CD4-positive, alpha-beta memory T cell (primary cell): Measurements from ENCODE around the gene SLC35F6. TPM values are rescaled to one million over a fixed set of nuclear protein-coding genes. Genes with fewer than 3 reads are reported as not detected.
"Not testable (repeated sequence)": the region's sequence is repeated elsewhere in the genome, so short reads cannot be mapped to it uniquely, and the experiment has no call there.

Experiments
- CTCF ChIA-PET: fragments of 350-600 bp; sonication (Branson Sonifier 250); formaldehyde crosslinking; loops from one replicate; lab custom pipeline; 2021; ENCODE audit warnings: inconsistent platforms; ENCODE audit not compliant: partially characterized antibody; lab: Charles Lee
- POLR2A ChIA-PET: fragments of 350-600 bp; sonication (Branson Sonifier 250); formaldehyde crosslinking; loops from one replicate; lab custom pipeline; 2021; ENCODE audit not compliant: partially characterized antibody; lab: Charles Lee
- DNase-seq, 5 donors: peaks; one replicate each; pipeline versions ENCODE4 v3.0.0 to v3.0.0-alpha.2; 2020 to 2022; ENCODE audit warnings: mixed read lengths in 1 of 5
- H3K27ac ChIP-seq: one replicate; pipeline ENCODE4 v1.7.0; 2013; ENCODE audit warnings: low read depth, low read length
- H3K27me3 ChIP-seq: 2 replicates; pipeline ENCODE4 v1.7.0; 2013; ENCODE audit warnings: mild to moderate bottlenecking, low read length, moderate library complexity; ENCODE audit not compliant: insufficient read depth
- H3K36me3 ChIP-seq: 2 replicates; pipeline ENCODE4 v1.7.0; 2013; ENCODE audit warnings: mild to moderate bottlenecking, low read length, moderate library complexity; ENCODE audit not compliant: insufficient read depth
- H3K4me1 ChIP-seq: 2 replicates; pipeline ENCODE4 v1.7.0; 2013; ENCODE audit warnings: mild to moderate bottlenecking, low read length, moderate library complexity; ENCODE audit not compliant: insufficient read depth
- H3K4me3 ChIP-seq, 2 donors: one replicate each; pipeline ENCODE4 v1.7.0; 2013; ENCODE audit warnings: low read length in 2 of 2, mild to moderate bottlenecking in 1 of 2
- H3K9me3 ChIP-seq, 2 donors: one replicate each; pipeline ENCODE4 v1.7.0; 2013; ENCODE audit warnings: low read length in 2 of 2, control low read depth in 1 of 2; ENCODE audit not compliant: control insufficient read depth in 1 of 2
- H3K27ac Mint-ChIP-seq, 7 donors: one replicate each; pipeline ENCODE4 v1.8.0; 2020 to 2021; ENCODE audit warnings: mixed read lengths in 7 of 7, mild to moderate bottlenecking in 6 of 7, inconsistent platforms in 3 of 7, moderate library complexity in 3 of 7
- H3K27me3 Mint-ChIP-seq, 2 donors: one replicate each; pipeline ENCODE4 v1.8.0; 2020 to 2021; ENCODE audit warnings: mixed read lengths in 2 of 2
- H3K36me3 Mint-ChIP-seq, 2 donors: one replicate each; pipeline ENCODE4 v1.8.0; 2020 to 2021; ENCODE audit warnings: mixed read lengths in 2 of 2, inconsistent platforms in 1 of 2, mild to moderate bottlenecking in 1 of 2
- H3K4me1 Mint-ChIP-seq, 4 donors: one replicate each; pipeline ENCODE4 v1.8.0; 2020 to 2021; ENCODE audit warnings: mixed read lengths in 4 of 4, mild to moderate bottlenecking in 1 of 4
- H3K4me3 Mint-ChIP-seq, 8 donors: one replicate each; pipeline ENCODE4 v1.8.0; 2020 to 2021; ENCODE audit warnings: mixed read lengths in 8 of 8, mild to moderate bottlenecking in 7 of 8, moderate library complexity in 6 of 8, inconsistent platforms in 3 of 8
- H3K9me3 Mint-ChIP-seq, 8 donors: one replicate each; pipeline ENCODE4 v1.8.0; 2020 to 2021; ENCODE audit warnings: mixed read lengths in 8 of 8, mild to moderate bottlenecking in 5 of 8, inconsistent platforms in 3 of 8, moderate library complexity in 1 of 8
- intact Hi-C: fragments of 100-400 bp; cut with micrococcal nuclease; formaldehyde crosslinking; loops from one replicate; pipeline ENCODE4 v1.15.1; 2023
- polyA plus RNA-seq, 2 donors: library from polyadenylated mRNA; unstranded; fragments of 300-500 nt; fragmentation: Illumina TruSeq; gene quantifications; one replicate each; pipeline ENCODE4 v1.2.3, GENCODE V29; 2021
- total RNA-seq, 2 experiments: library from RNA; stranded (reverse); gene quantifications; one replicate each; pipeline ENCODE4 v1.2.3, GENCODE V29; 2021

SLC35F6 gene
- total and polyA plus RNA-seq, 4 experiments from 2014 or later, result 4.8 to 22.2 (median 13.5) TPM

- Mint-ChIP-seq H3K36me3 (no peaks in the 10 kb centered on the region), H3K4me1 (peaks cover 0 to 2% (median under 1%) of the 10 kb centered on the region in 4 donors), H3K27ac (no peak overlapping the region), H3K4me3 (no peak overlapping the region), H3K27me3 (no peaks in the 10 kb centered on the region), H3K9me3 (no peaks in the 10 kb centered on the region)
- ChIA-PET POLR2A (interaction anchor here (0.5 kb wide), 1 partner anchor 27 kb away, joined by 5 read pairs; no protein-coding TSS in a partner anchor), CTCF (interaction anchor here (0.8 to 6.1 kb wide), 17 partner anchors 9 to 147 kb away, joined by 3 to 43 read pairs (median 5); partner anchors contain the start of genes CENPA and SLC35F6)
- Histone ChIP-seq H3K27ac (no peak overlapping the region), H3K9me3 (no peaks in the 10 kb centered on the region), H3K4me3 (no peak overlapping the region), H3K36me3 (no peaks in the 10 kb centered on the region), H3K4me1 (no peaks in the 10 kb centered on the region), H3K27me3 (no peaks in the 10 kb centered on the region)
- intact Hi-C loops, result loop anchor here (10.0 kb wide), 1 partner anchor 241 kb away; no protein-coding TSS in a partner anchor
- DNase-seq, result peak; percentile 56 to 68 (median 59)
Observed at GRCh38 chr2:26745609-26746327, 18.3 kb upstream of the SLC35F6 start.

GRCh38 chr2:26746934-26747333, 17.1 kb upstream of the SLC35F6 start:
- no peak for DNase-seq
- H3K27me3 ChIP-seq, result no peaks in the 10 kb centered on the region
- no peak overlapping the region for H3K4me3 ChIP-seq
- no peaks in the 10 kb centered on the region for H3K36me3 ChIP-seq
- H3K4me1 Mint-ChIP-seq, result no peaks in the 10 kb centered on the region
- no peaks in the 10 kb centered on the region for H3K36me3 Mint-ChIP-seq
- ChIA-PET POLR2A (no interaction called here), CTCF (interaction anchor here (1.1 to 6.1 kb wide), 6 partner anchors 8 to 484 kb away, joined by 3 to 43 read pairs (median 20); no protein-coding TSS in a partner anchor)
- no peaks in the 10 kb centered on the region for H3K27me3 Mint-ChIP-seq
- H3K9me3 ChIP-seq, result no peaks in the 10 kb centered on the region
- peaks cover 0 to 2% (median 0%) of the 10 kb centered on the region in 8 donors for H3K9me3 Mint-ChIP-seq
- H3K27ac Mint-ChIP-seq, result no peak overlapping the region
- no peak overlapping the region for H3K4me3 Mint-ChIP-seq
- intact Hi-C loops, result loop anchor here (10.0 kb wide), 1 partner anchor 242 kb away; no protein-coding TSS in a partner anchor
- no peaks in the 10 kb centered on the region for H3K4me1 ChIP-seq
- no peak overlapping the region for H3K27ac ChIP-seq

- H3K4me3 ChIP-seq, H3K36me3 Mint-ChIP-seq, H3K4me3 Mint-ChIP-seq, H3K27me3 ChIP-seq, CTCF ChIA-PET, H3K4me1 ChIP-seq, H3K9me3 ChIP-seq, H3K4me1 Mint-ChIP-seq, DNase-seq, H3K9me3 Mint-ChIP-seq, H3K27ac ChIP-seq, H3K27ac Mint-ChIP-seq, H3K27me3 Mint-ChIP-seq, POLR2A ChIA-PET, H3K36me3 ChIP-seq: not testable (repeated sequence)
- intact Hi-C loops, result loop anchor here (10.0 kb wide), 1 partner anchor 245 kb away; no protein-coding TSS in a partner anchor
Observed at GRCh38 chr2:26749787-26750420, 14.2 kb upstream of the SLC35F6 start.

GRCh38 chr2:26750467-26750866, 13.6 kb upstream of the SLC35F6 start:
- POLR2A ChIA-PET, H3K9me3 ChIP-seq, H3K36me3 ChIP-seq, DNase-seq, H3K4me1 ChIP-seq, H3K27me3 Mint-ChIP-seq, H3K4me1 Mint-ChIP-seq, H3K36me3 Mint-ChIP-seq, intact Hi-C loops, H3K9me3 Mint-ChIP-seq, H3K4me3 ChIP-seq, H3K27me3 ChIP-seq, H3K27ac ChIP-seq, CTCF ChIA-PET, H3K4me3 Mint-ChIP-seq: not testable (repeated sequence)
- peak overlapping the region in 1 of 7 donors; percentile 13 for H3K27ac Mint-ChIP-seq

GRCh38 chr2:26752656-26753055, 11.4 kb upstream of the SLC35F6 start:
- H3K4me1 Mint-ChIP-seq, result no peaks in the 10 kb centered on the region
- POLR2A ChIA-PET, result no interaction called here
- H3K4me3 ChIP-seq, result no peak overlapping the region
- intact Hi-C loops, result no loop called here
- H3K4me1 ChIP-seq, result no peaks in the 10 kb centered on the region
- CTCF ChIA-PET, result interaction anchor here (6.8 kb wide), 1 partner anchor 8 kb away, joined by 40 read pairs; no protein-coding TSS in a partner anchor
- H3K36me3 Mint-ChIP-seq, result no peaks in the 10 kb centered on the region
- H3K27ac Mint-ChIP-seq, result no peak overlapping the region
- H3K27ac ChIP-seq, result no peak overlapping the region
- H3K9me3 ChIP-seq, result no peaks in the 10 kb centered on the region
- H3K36me3 ChIP-seq, result no peaks in the 10 kb centered on the region
- H3K9me3 Mint-ChIP-seq, result peaks cover 0 to 2% (median 0%) of the 10 kb centered on the region in 8 donors
- no peak overlapping the region for H3K4me3 Mint-ChIP-seq
- no peak for DNase-seq
- peaks cover 0 to 3% of the 10 kb centered on the region in 2 donors for H3K27me3 Mint-ChIP-seq
- no peaks in the 10 kb centered on the region for H3K27me3 ChIP-seq

GRCh38 chr2:26754539-26754938, 9.5 kb upstream of the SLC35F6 start:
- no peaks in the 10 kb centered on the region for H3K4me1 ChIP-seq
- H3K4me3 ChIP-seq, result no peak overlapping the region
- H3K9me3 ChIP-seq, result no peaks in the 10 kb centered on the region
- Mint-ChIP-seq H3K36me3 (no peaks in the 10 kb centered on the region), H3K4me1 (no peaks in the 10 kb centered on the region), H3K27me3 (peaks cover 1 to 3% of the 10 kb centered on the region in 2 donors), H3K27ac (no peak overlapping the region), H3K4me3 (no peak overlapping the region), H3K9me3 (peaks cover 0 to 2% (median 0%) of the 10 kb centered on the region in 8 donors)
- CTCF ChIA-PET, result interaction anchor here (0.6 to 6.8 kb wide), 2 partner anchors 10 to 1048 kb away, joined by 3 to 40 read pairs; no protein-coding TSS in a partner anchor
- no peak for DNase-seq
- POLR2A ChIA-PET, result no interaction called here
- H3K27ac ChIP-seq, result no peak overlapping the region
- intact Hi-C loops, result no loop called here
- H3K27me3 ChIP-seq, result no peaks in the 10 kb centered on the region
- H3K36me3 ChIP-seq, result no peaks in the 10 kb centered on the region

GRCh38 chr2:26754972-26755670, 9.0 kb upstream of the SLC35F6 start:
- Histone ChIP-seq H3K27me3 (no peaks in the 10 kb centered on the region), H3K9me3 (no peaks in the 10 kb centered on the region), H3K4me3 (no peak overlapping the region), H3K4me1 (no peaks in the 10 kb centered on the region), H3K27ac (no peak overlapping the region), H3K36me3 (no peaks in the 10 kb centered on the region)
- peaks cover 1 to 3% of the 10 kb centered on the region in 2 donors for H3K27me3 Mint-ChIP-seq
- peak overlapping the region in 1 of 7 donors; percentile 48 for H3K27ac Mint-ChIP-seq
- no peaks in the 10 kb centered on the region for H3K36me3 Mint-ChIP-seq
- no peaks in the 10 kb centered on the region for H3K4me1 Mint-ChIP-seq
- ChIA-PET CTCF (interaction anchor here (0.6 to 6.8 kb wide), 2 partner anchors 11 to 1049 kb away, joined by 3 to 40 read pairs; no protein-coding TSS in a partner anchor), POLR2A (no interaction called here)
- H3K4me3 Mint-ChIP-seq, result no peak overlapping the region
- peaks cover 0 to 2% (median 0%) of the 10 kb centered on the region in 8 donors for H3K9me3 Mint-ChIP-seq
- no peak for DNase-seq
- intact Hi-C loops, result no loop called here
